ENCODE results near the gene CALCR. TPM values are rescaled to one million over a fixed set of nuclear protein-coding genes. Genes with fewer than 3 reads are reported as not detected.
"Not testable (repeated sequence)": the region's sequence is repeated elsewhere in the genome, so short reads cannot be mapped to it uniquely, and the experiment has no call there.

The CALCR gene
- total RNA-seq, 1 experiment from 2014 or later = not detected

- no peak for DNase-seq (ENCODE audit: low spot score)
Measured at GRCh38 chr7:93562106-93562505, 12.4 kb downstream of the CALCR start.

- no peak for DNase-seq (ENCODE audit: low spot score)
Measured at GRCh38 chr7:93559639-93560491, 14.7 kb downstream of the CALCR start.

DNA sequence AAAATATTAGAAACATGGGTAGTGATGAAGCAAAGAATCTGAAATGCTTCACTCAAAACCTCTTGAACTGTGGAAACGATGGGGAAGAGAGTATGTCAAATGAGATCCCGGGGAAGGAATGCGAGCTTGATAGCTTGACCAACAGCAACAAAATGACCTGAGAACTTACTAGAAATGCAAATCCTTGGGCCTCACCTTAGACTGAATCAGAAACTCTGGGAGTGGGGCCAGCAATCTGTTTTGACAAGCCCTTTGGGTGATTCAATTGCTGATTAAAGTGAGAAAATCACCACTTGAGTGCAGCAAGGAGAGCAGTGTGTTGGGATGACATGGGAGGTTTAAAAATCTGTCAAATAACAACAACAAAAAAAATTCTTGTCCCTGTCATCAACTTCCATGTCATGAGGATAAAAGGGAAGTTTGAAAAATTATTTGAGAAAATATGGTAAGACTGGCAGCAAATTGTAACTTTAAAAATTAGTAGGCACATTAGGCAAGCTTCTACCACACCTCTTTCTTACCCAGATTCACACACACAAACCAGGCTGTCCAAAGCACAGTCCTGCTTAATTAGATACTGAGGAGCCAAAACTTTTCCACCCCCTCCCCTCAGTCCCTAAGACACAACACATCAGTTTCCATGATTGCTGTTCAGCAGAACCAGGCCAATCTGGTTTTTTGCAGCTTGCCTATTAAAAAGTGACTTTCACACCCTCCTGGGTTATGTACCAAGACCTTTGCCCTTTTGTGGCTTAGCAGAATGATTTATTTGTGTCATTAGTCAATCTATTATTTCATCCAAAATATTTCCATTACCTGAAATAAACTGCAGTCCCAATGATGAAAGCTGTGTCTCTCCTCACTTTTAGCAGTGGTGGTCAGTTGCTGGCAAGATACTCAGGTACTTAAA, 15.6 kb downstream of the CALCR start:
- DNase-seq (ENCODE audit: low spot score) = no peak

DNA sequence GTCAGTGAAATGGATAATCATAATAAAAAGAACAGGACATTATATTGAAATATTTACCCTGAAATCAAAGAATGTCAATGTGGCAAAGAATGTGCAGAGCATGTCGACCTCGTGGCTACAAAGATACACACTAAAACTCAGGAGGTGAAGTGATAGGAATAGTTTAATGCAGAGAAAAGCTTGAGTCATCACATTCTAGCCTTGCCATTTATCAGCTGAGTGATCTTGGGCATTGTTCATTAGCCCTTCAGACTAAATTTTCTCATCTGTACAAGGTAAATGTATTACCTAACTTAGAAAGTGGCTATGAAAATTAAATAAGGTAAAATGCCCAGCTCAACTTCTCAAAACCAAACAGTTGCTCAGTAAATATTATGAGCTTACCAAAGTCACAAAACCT, 22.6 kb downstream of the CALCR start:
- DNase-seq (ENCODE audit: low spot score) = no peak

- peak; percentile 56 for DNase-seq (ENCODE audit: low spot score)
Measured at GRCh38 chr7:93551063-93551895, 23.2 kb downstream of the CALCR start.

- DNase-seq (ENCODE audit: low spot score) = no peak
Measured at GRCh38 chr7:93547716-93548115, 26.8 kb downstream of the CALCR start.

DNA sequence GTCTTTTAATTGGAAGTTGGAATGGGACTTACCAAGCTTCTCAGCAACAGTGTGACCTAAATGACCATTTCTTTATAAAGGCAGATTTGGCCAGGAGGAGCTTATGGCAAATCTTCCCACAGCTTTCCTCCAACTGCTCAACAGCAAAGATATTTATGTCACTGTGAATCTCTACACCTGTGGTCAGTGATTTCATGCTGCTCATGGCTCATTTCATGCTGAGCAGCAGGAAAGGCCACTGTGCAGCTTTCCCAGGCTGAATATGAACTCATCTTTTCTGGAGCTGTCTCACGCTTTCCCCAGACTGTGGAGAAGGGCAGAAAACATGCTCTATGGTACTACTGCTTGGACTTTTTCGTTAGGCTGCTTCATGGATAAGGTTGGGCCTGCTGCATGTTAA, 29.8 kb downstream of the CALCR start:
- no peak for DNase-seq (ENCODE audit: low spot score)

- DNase-seq (ENCODE audit: low spot score) = no peak
Measured at GRCh38 chr7:93538061-93538460, 36.5 kb downstream of the CALCR start.

- no peak for DNase-seq (ENCODE audit: low spot score)
Measured at GRCh38 chr7:93535616-93536015, 38.9 kb downstream of the CALCR start.

GRCh38 chr7:93530701-93531100, 43.8 kb downstream of the CALCR start:
- DNase-seq (ENCODE audit: low spot score) = no peak

DNA sequence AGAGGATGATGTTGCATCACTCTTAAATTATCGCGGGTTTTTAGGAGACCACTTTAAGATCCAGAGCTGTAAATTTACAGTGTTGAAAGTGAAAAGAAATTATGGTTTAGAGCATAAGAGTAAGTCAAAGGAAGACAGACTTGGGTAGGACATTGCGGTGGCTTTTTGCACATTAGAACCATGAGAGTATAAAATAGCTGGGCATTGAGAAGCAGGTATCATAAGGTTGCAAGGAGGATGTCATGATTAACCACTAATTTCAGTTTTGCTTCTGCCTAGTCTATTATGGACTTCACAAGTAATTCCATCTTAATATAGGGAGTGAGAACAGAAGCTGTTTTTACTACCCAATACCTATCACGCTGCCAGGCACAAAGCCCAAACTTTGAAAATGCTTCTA, 57.7 kb downstream of the CALCR start:
- DNase-seq (ENCODE audit: low spot score) = no peak

DNA sequence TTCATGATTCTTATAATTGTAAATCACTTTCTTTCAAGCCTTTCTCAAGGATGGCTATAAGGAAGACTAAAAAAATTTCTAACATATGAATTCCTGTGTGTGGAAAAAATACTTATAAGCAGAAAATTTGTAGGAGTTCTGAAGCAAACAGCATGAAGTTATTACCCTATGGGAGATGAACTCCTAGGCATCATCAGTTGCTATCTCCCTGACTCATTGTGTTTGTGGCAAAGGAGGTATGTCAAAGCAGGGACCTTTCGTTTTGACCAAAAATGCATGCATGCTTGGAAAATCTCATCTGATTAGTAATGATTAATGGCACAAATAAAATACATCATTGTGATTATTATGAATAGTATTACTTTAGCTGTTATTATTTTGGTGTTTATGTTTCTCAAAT, 59.4 kb downstream of the CALCR start:
- DNase-seq (ENCODE audit: low spot score) = no peak

DNA sequence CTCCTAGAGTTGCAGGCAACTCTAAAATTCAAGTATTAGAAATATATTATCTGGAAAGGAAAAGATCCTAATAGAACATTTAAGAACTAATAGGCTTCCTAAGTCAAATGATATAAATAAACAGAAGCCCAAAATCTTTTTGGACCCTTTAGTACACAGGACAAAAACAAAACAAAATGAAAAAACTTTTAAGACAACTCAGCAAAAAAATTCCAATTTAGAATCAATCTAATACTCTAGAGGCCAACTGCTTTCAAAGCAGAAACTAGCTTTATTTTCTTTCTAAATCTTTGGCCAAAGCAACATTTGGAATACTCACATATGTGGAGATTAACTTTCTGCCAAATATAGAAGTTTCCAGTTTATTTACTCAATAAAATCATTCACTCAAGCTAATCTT, 65.2 kb downstream of the CALCR start:
- no peak for DNase-seq (ENCODE audit: low spot score)

DNA sequence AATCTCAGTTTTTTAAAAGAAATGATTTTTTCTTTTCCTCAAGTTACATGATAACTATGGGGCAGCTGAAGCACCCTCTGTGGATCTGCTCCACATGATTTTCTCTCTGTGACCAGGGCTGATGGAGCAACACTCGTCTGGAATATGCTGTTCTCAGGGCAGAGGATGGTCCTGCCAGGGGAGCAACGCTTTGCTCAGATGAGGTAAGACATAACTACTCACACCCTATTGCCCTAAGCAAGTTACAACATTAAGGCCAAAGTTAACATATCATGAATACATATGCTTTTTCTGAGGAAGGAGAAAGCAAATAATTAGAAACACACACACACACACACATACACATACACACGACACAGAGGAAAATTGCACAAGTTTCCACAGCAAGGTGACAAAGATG, 71.4 kb downstream of the CALCR start:
- no peak for DNase-seq (ENCODE audit: low spot score)

GRCh38 chr7:93491860-93492259, 82.7 kb downstream of the CALCR start:
- DNase-seq (ENCODE audit: low spot score) = not testable (repeated sequence)

GRCh38 chr7:93476491-93477344, 97.8 kb downstream of the CALCR start:
- no peak for DNase-seq (ENCODE audit: low spot score)

DNA sequence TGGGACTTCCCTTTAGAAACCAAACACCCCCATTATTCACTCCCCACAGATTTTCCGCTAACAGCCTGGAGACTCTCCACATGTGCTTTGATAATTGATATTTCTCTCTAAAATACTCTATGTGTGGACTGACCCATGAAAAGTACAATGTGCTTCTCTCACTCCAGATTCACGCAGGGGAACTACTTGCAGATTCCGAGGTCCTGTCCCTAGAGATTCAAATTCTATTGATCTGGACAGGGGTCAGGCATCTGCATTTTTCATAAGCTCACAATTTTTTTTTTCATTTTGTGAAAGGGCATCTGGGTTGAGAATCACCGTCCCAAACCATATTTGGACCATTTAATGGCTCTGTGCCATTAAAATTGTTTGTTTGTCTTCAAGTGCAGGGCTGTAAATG, 98.7 kb downstream of the CALCR start:
- no peak for DNase-seq (ENCODE audit: low spot score)

GRCh38 chr7:93471456-93471855, 103.1 kb downstream of the CALCR start:
- DNase-seq (ENCODE audit: low spot score) = no peak

- DNase-seq (ENCODE audit: low spot score) = no peak
Measured at GRCh38 chr7:93463764-93464163, 110.8 kb downstream of the CALCR start.

GRCh38 chr7:93461350-93461749, 113.2 kb downstream of the CALCR start:
- no peak for DNase-seq (ENCODE audit: low spot score)

DNA sequence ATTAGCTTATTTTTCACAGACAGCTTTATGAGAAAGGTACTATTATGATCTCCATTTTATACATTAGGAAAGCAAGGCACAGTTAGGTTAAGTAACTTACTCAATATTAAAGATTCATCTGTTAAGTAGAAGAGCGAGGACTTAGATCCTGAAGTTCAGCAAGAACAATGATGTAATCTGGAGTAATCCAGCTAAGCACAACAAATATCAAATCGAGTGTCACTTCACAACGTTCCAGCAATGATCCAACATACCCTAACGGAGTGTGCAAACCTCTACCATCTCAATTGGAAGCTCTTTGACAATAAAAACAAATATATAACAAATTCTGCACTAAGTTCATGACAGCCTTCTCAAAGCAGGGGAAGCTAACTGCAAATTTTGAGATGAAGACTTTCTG, 121.3 kb downstream of the CALCR start:
- no peak for DNase-seq (ENCODE audit: low spot score)

Measured in H4 (cell line).